OCI-LY1 (cell line): ENCODE data around the gene STEAP1B.

ENCODE experiments used
- H2AFZ ChIP-seq: fragments of 200-600 bp; sonication (generic), shearing (Covaris generic); 2 replicates; pipeline ENCODE4 v1.6.0; 2014; ENCODE audit warnings: antibody characterized with exemption, mild to moderate bottlenecking, low read length
- H3F3A ChIP-seq: fragments of 200-600 bp; sonication (generic), shearing (Covaris generic); 2 replicates; pipeline ENCODE4 v1.6.0; 2014; ENCODE audit warnings: mild to moderate bottlenecking, antibody characterized with exemption, low read length, moderate library complexity; ENCODE audit not compliant: insufficient read depth
- H3K27ac ChIP-seq: fragments of 200-600 bp; sonication (generic); 2 replicates; pipeline ENCODE4 v1.5.1; 2014; ENCODE audit warnings: low read length, mixed run types, mild to moderate bottlenecking, low read depth; ENCODE audit not compliant: poor library complexity, severe bottlenecking
- H3K27me3 ChIP-seq: fragments of 200-600 bp; sonication (generic); 2 replicates; pipeline ENCODE4 v1.6.0; 2014; ENCODE audit warnings: antibody characterized with exemption, mild to moderate bottlenecking, low read length, moderate library complexity; ENCODE audit not compliant: insufficient read depth
- H3K36me3 ChIP-seq: fragments of 200-600 bp; sonication (generic); 2 replicates; pipeline ENCODE4 v1.6.1; 2014; ENCODE audit warnings: mild to moderate bottlenecking, antibody characterized with exemption, low read length, moderate library complexity, mixed read lengths; ENCODE audit not compliant: insufficient read depth
- H3K4me1 ChIP-seq: fragments of 200-600 bp; sonication (generic); 2 replicates; pipeline ENCODE4 v1.5.1; 2014; ENCODE audit warnings: mild to moderate bottlenecking, low read length, moderate library complexity; ENCODE audit not compliant: insufficient read depth, severe bottlenecking
- H3K4me2 ChIP-seq: fragments of 200-600 bp; sonication (generic), shearing (Covaris generic); 2 replicates; pipeline ENCODE4 v1.6.1; 2014; ENCODE audit warnings: low read length
- H3K4me3 ChIP-seq: fragments of 200-600 bp; sonication (generic); 2 replicates; pipeline ENCODE4 v1.5.1; 2014; ENCODE audit warnings: low read length, low read depth, mild to moderate bottlenecking, mixed read lengths; ENCODE audit not compliant: poor library complexity, severe bottlenecking
- H3K79me2 ChIP-seq: fragments of 200-600 bp; shearing (Covaris generic); 2 replicates; pipeline ENCODE4 v1.6.1; 2016; ENCODE audit warnings: mixed run types, low read length, mixed read lengths; ENCODE audit not compliant: insufficient read depth
- H3K9ac ChIP-seq: fragments of 200-600 bp; sonication (generic), shearing (Covaris generic); 2 replicates; pipeline ENCODE4 v1.6.1; 2014; ENCODE audit warnings: mild to moderate bottlenecking, low read length, mixed read lengths
- H3K9me2 ChIP-seq: fragments of 200-600 bp; sonication (generic), shearing (Covaris generic); 2 replicates; pipeline ENCODE4 v1.6.1; 2014; ENCODE audit warnings: low read depth, mild to moderate bottlenecking, low read length, mixed read lengths
- H3K9me3 ChIP-seq: fragments of 200-600 bp; shearing (Covaris generic); 2 replicates; pipeline ENCODE4 v1.6.1; 2014; ENCODE audit warnings: low read length, mixed read lengths
- H4K20me1 ChIP-seq: fragments of 200-600 bp; sonication (generic), shearing (Covaris generic); 2 replicates; pipeline ENCODE4 v1.6.0; 2016; ENCODE audit warnings: mild to moderate bottlenecking, low read length; ENCODE audit not compliant: insufficient read depth
- EZH2 ChIP-seq: fragments of 200-600 bp; sonication (generic), shearing (Covaris generic); IDR thresholded peaks from 2 replicates; pipeline ENCODE4 v1.8.0; 2017; ENCODE audit warnings: borderline replicate concordance, mixed run types, mild to moderate bottlenecking, antibody characterized with exemption, low read length, moderate library complexity, mixed read lengths
- TF ChIP-seq, protein P1 (sequence below): fragments of 200-600 bp; sonication (generic), shearing (Covaris generic); IDR thresholded peaks from 2 replicates; pipeline ENCODE4 v1.5.1; 2017; ENCODE audit warnings: mild to moderate bottlenecking, antibody characterized with exemption, low read length, moderate library complexity, mixed read lengths

STEAP1B gene

GRCh38 chr7:22389892-22390291, 110.1 kb downstream of the STEAP1B start:
- H3K4me2 ChIP-seq = no peak overlapping the region
- H3K36me3 ChIP-seq = no peaks in the 10 kb centered on the region; the same call in 1 of the 2 replicates
- no peak overlapping the region for H3K27ac ChIP-seq
- H3F3A ChIP-seq = no peaks in the 10 kb centered on the region
- H3K4me1 ChIP-seq = peaks cover 10% of the 10 kb centered on the region
- H3K9me3 ChIP-seq = peaks cover 6% of the 10 kb centered on the region; the same call in 1 of the 2 replicates
- H3K9ac ChIP-seq = no peak overlapping the region
- no peak overlapping the region for H2AFZ ChIP-seq
- no peak overlapping the region for H3K4me3 ChIP-seq
- H3K9me2 ChIP-seq = no peaks in the 10 kb centered on the region
- no peaks in the 10 kb centered on the region for H4K20me1 ChIP-seq
- H3K27me3 ChIP-seq = no peaks in the 10 kb centered on the region
- TF ChIP-seq, protein P1, sequence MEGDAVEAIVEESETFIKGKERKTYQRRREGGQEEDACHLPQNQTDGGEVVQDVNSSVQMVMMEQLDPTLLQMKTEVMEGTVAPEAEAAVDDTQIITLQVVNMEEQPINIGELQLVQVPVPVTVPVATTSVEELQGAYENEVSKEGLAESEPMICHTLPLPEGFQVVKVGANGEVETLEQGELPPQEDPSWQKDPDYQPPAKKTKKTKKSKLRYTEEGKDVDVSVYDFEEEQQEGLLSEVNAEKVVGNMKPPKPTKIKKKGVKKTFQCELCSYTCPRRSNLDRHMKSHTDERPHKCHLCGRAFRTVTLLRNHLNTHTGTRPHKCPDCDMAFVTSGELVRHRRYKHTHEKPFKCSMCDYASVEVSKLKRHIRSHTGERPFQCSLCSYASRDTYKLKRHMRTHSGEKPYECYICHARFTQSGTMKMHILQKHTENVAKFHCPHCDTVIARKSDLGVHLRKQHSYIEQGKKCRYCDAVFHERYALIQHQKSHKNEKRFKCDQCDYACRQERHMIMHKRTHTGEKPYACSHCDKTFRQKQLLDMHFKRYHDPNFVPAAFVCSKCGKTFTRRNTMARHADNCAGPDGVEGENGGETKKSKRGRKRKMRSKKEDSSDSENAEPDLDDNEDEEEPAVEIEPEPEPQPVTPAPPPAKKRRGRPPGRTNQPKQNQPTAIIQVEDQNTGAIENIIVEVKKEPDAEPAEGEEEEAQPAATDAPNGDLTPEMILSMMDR = no peak
- TF ChIP-seq EZH2 = no peak
- no peaks in the 10 kb centered on the region for H3K79me2 ChIP-seq

- no peak overlapping the region for H2AFZ ChIP-seq
- H3K4me3 ChIP-seq = no peak overlapping the region
- no peaks in the 10 kb centered on the region for H3K27me3 ChIP-seq
- no peak overlapping the region for H3K9ac ChIP-seq
- H3K79me2 ChIP-seq = no peaks in the 10 kb centered on the region
- no peaks in the 10 kb centered on the region; the same call in 1 of the 2 replicates for H3K36me3 ChIP-seq
- H3K9me2 ChIP-seq = no peaks in the 10 kb centered on the region
- H3K4me1 ChIP-seq = no peaks in the 10 kb centered on the region
- H3F3A ChIP-seq = no peaks in the 10 kb centered on the region
- TF ChIP-seq EZH2 = no peak
- TF ChIP-seq, protein P1 = no peak
- no peak overlapping the region for H3K4me2 ChIP-seq
- peaks cover 6% of the 10 kb centered on the region; the same call in 1 of the 2 replicates for H3K9me3 ChIP-seq
- no peak overlapping the region for H3K27ac ChIP-seq
- H4K20me1 ChIP-seq = no peaks in the 10 kb centered on the region
Measured at GRCh38 chr7:22387583-22387982, 112.4 kb downstream of the STEAP1B start.

GRCh38 chr7:22386865-22387264, 113.1 kb downstream of the STEAP1B start:
- H3K79me2 ChIP-seq = no peaks in the 10 kb centered on the region
- no peak overlapping the region for H3K4me3 ChIP-seq
- H3K4me1 ChIP-seq = no peaks in the 10 kb centered on the region
- no peaks in the 10 kb centered on the region for H3K9me2 ChIP-seq
- H3K27ac ChIP-seq = no peak overlapping the region
- no peak overlapping the region for H3K4me2 ChIP-seq
- no peak for TF ChIP-seq EZH2
- TF ChIP-seq, protein P1 = no peak
- no peaks in the 10 kb centered on the region for H3F3A ChIP-seq
- no peak overlapping the region for H3K9ac ChIP-seq
- no peaks in the 10 kb centered on the region for H3K27me3 ChIP-seq
- H3K9me3 ChIP-seq = peaks cover 6% of the 10 kb centered on the region; the same call in 1 of the 2 replicates
- no peak overlapping the region for H2AFZ ChIP-seq
- H4K20me1 ChIP-seq = no peaks in the 10 kb centered on the region
- H3K36me3 ChIP-seq = no peaks in the 10 kb centered on the region; the same call in 1 of the 2 replicates
